Measurements from ENCODE around the gene MAPK10. TPM values are rescaled to one million over a fixed set of nuclear protein-coding genes. Genes with fewer than 3 reads are reported as not detected.
A peak's percentile ranks its signal among the peaks of the same experiment; 100 is the strongest.

Gene MAPK10
- total and polyA plus RNA-seq, 4 donors = 3.3 to 109 (median 24.5) TPM

DNA sequence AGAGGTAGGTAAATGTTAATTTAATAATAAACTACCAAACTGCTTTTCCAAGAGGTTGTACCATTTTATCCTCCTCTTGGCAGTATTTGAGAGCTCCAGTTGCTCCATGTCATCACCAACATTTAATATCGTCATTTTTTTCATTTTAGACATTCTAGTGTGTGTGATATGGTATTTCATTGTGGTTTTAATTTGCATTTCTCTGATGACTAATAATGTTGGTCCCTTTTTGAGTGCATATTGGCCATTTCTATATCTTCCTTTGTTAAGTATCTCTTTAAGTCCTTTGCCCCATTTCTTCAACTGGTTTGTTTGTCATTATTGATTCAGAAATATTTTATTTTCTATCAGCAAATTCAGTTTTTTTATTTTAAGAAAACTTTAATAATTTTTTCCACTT, 88.8 kb downstream of the MAPK10 start:
- WGBS, 2 donors = 80 to 87% methylated on average over 1 of the region's 1 CpG
- H3K4me1 ChIP-seq (ENCODE audit: control insufficient read depth in 5 of 5, insufficient read depth in 5 of 5, low read length in 5 of 5) = no peaks in the 10 kb centered on the region

GRCh38 chr4:86269354-86269753, 90.5 kb downstream of the MAPK10 start:
- DNase-seq = no peak
- H3K9me3 ChIP-seq (ENCODE audit: control insufficient read depth in 4 of 4, insufficient read depth in 3 of 4, low read length in 3 of 4) = no peaks in the 10 kb centered on the region
- H3K4me3 ChIP-seq = no peak overlapping the region
- H3K36me3 ChIP-seq (ENCODE audit: control insufficient read depth in 4 of 4, insufficient read depth in 4 of 4, low read length in 4 of 4) = no peaks in the 10 kb centered on the region
- 78 to 79% methylated on average over 1 of the region's 1 CpG for whole genome bisulfite sequencing, 2 donors
- H3K9ac ChIP-seq (ENCODE audit: insufficient read depth in 1 of 2, low read length in 2 of 2) = no peak overlapping the region
- TF ChIP-seq, protein P1, sequence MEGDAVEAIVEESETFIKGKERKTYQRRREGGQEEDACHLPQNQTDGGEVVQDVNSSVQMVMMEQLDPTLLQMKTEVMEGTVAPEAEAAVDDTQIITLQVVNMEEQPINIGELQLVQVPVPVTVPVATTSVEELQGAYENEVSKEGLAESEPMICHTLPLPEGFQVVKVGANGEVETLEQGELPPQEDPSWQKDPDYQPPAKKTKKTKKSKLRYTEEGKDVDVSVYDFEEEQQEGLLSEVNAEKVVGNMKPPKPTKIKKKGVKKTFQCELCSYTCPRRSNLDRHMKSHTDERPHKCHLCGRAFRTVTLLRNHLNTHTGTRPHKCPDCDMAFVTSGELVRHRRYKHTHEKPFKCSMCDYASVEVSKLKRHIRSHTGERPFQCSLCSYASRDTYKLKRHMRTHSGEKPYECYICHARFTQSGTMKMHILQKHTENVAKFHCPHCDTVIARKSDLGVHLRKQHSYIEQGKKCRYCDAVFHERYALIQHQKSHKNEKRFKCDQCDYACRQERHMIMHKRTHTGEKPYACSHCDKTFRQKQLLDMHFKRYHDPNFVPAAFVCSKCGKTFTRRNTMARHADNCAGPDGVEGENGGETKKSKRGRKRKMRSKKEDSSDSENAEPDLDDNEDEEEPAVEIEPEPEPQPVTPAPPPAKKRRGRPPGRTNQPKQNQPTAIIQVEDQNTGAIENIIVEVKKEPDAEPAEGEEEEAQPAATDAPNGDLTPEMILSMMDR (IDR thresholded peaks at IDR 0.05; ENCODE audit: control extremely low read depth, extremely low read depth) = no peak
- H3K27me3 ChIP-seq (ENCODE audit: control insufficient read depth in 3 of 3, insufficient read depth in 3 of 3, low read length in 2 of 3) = no peaks in the 10 kb centered on the region
- no peak for ATAC-seq (ENCODE audit: insufficient read depth, low FRiP score)
- H3K27ac ChIP-seq (ENCODE audit: low read depth in 1 of 2, low read length in 1 of 2) = no peak overlapping the region
- H3K4me1 ChIP-seq (ENCODE audit: control insufficient read depth in 5 of 5, insufficient read depth in 5 of 5, low read length in 5 of 5) = no peaks in the 10 kb centered on the region

More for the DNA sequence above, 88.8 kb downstream of the MAPK10 start:
- TF ChIP-seq, protein P1 (IDR thresholded peaks at IDR 0.05; ENCODE audit: control extremely low read depth, extremely low read depth) = no peak
- no peak for DNase-seq
- Histone ChIP-seq H3K4me3 (no peak overlapping the region), H3K9ac (ENCODE audit: insufficient read depth in 1 of 2, low read length in 2 of 2) (no peak overlapping the region), H3K27me3 (ENCODE audit: control insufficient read depth in 3 of 3, insufficient read depth in 3 of 3, low read length in 2 of 3) (no peaks in the 10 kb centered on the region), H3K9me3 (ENCODE audit: control insufficient read depth in 4 of 4, insufficient read depth in 3 of 4, low read length in 3 of 4) (no peaks in the 10 kb centered on the region), H3K27ac (ENCODE audit: low read depth in 1 of 2, low read length in 1 of 2) (no peak overlapping the region), H3K36me3 (ENCODE audit: control insufficient read depth in 4 of 4, insufficient read depth in 4 of 4, low read length in 4 of 4) (no peaks in the 10 kb centered on the region)
- ATAC-seq (ENCODE audit: insufficient read depth, low FRiP score) = no peak

DNA sequence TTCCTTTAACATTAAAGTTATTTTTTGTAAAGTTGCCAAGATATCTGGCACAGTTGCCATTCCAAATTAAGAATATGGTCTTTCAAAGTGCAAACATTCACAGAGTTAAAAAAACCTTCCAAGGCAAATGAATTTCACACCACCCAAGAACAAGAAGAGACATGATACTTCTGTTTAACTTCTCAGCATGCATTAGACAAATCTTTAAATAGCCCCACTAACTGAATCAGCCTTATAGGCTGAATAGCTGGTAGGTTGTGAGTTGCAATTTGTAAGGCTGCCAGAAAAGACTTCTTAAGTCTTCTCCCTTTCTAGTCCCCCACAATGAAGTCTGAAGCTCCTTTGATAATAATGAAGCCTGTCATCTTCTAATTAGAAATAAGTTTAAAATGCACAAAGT, 95.6 kb downstream of the MAPK10 start:
- Histone ChIP-seq H3K27ac (ENCODE audit: low read depth in 1 of 2, low read length in 1 of 2) (no peak overlapping the region), H3K36me3 (ENCODE audit: control insufficient read depth in 4 of 4, insufficient read depth in 4 of 4, low read length in 4 of 4) (no peaks in the 10 kb centered on the region), H3K27me3 (ENCODE audit: control insufficient read depth in 3 of 3, insufficient read depth in 3 of 3, low read length in 2 of 3) (no peaks in the 10 kb centered on the region), H3K9ac (ENCODE audit: insufficient read depth in 1 of 2, low read length in 2 of 2) (no peak overlapping the region), H3K4me3 (no peak overlapping the region), H3K4me1 (ENCODE audit: control insufficient read depth in 5 of 5, insufficient read depth in 5 of 5, low read length in 5 of 5) (peaks cover 0 to 2% (median 0%) of the 10 kb centered on the region in 5 donors), H3K9me3 (ENCODE audit: control insufficient read depth in 4 of 4, insufficient read depth in 3 of 4, low read length in 3 of 4) (no peaks in the 10 kb centered on the region)
- TF ChIP-seq, protein P1 (IDR thresholded peaks at IDR 0.05; ENCODE audit: control extremely low read depth, extremely low read depth) = no peak
- DNase-seq = peak in 2 of 3 donors; percentile 6 to 33
- no peak for ATAC-seq (ENCODE audit: insufficient read depth, low FRiP score)

- TF ChIP-seq, protein P1 (IDR thresholded peaks at IDR 0.05; ENCODE audit: control extremely low read depth, extremely low read depth) = no peak
- Histone ChIP-seq H3K36me3 (ENCODE audit: control insufficient read depth in 4 of 4, insufficient read depth in 4 of 4, low read length in 4 of 4) (no peaks in the 10 kb centered on the region), H3K27me3 (ENCODE audit: control insufficient read depth in 3 of 3, insufficient read depth in 3 of 3, low read length in 2 of 3) (no peaks in the 10 kb centered on the region), H3K4me1 (ENCODE audit: control insufficient read depth in 5 of 5, insufficient read depth in 5 of 5, low read length in 5 of 5) (peaks cover 0 to 2% (median 0%) of the 10 kb centered on the region in 5 donors), H3K27ac (ENCODE audit: low read depth in 1 of 2, low read length in 1 of 2) (no peak overlapping the region), H3K4me3 (no peak overlapping the region), H3K9ac (ENCODE audit: insufficient read depth in 1 of 2, low read length in 2 of 2) (no peak overlapping the region), H3K9me3 (ENCODE audit: control insufficient read depth in 4 of 4, insufficient read depth in 3 of 4, low read length in 3 of 4) (no peaks in the 10 kb centered on the region)
- no peak for DNase-seq
- 82 to 100% methylated on average over 1 of the region's 1 CpG for WGBS, 2 donors
- no peak for ATAC-seq (ENCODE audit: insufficient read depth, low FRiP score)
Measured at GRCh38 chr4:86261636-86262035, 98.2 kb downstream of the MAPK10 start.
